GM12878 (cell line): ENCODE measurements around the gene KAZN. TPM values are rescaled to one million over a fixed set of nuclear protein-coding genes. Genes with fewer than 3 reads are reported as not detected.

ENCODE experiments used
- ATAC-seq: fragments of 200-7000 bp; cut with Tn5 transposase; 3 replicates; pipeline ENCODE4 v1.9.1; 2020; ENCODE audit warnings: mild to moderate bottlenecking, moderate library complexity
- BruUV-seq: library from RNA; stranded (reverse); fragments of 400-500 nt; replicated peaks from 2 replicates; lab custom pipeline; 2021; lab: Mats Ljungman, UMichigan
- CTCF ChIA-PET: fragments of 300-600 bp; sonication (Branson Sonifier 250); formaldehyde crosslinking; extraction: SDS; loops from one replicate; lab custom pipeline; 2021; ENCODE audit warnings: inconsistent platforms; lab: Yijun Ruan, JAX
- POLR2A ChIA-PET: fragments of 350-600 bp; formaldehyde crosslinking; extraction: SDS; loops from one replicate; lab custom pipeline; 2021; ENCODE audit warnings: inconsistent platforms; lab: Charles Lee
- RAD21 ChIA-PET: fragments of 300-600 bp; sonication (Branson Sonifier 250); formaldehyde crosslinking; loops from one replicate; lab custom pipeline; 2023; ENCODE audit warnings: antibody characterized with exemption; ENCODE audit not compliant: unreplicated experiment; lab: Charles Lee
- SMC1A ChIA-PET: fragments of 300-600 bp; sonication (Branson Sonifier 250); formaldehyde crosslinking; loops from one replicate; lab custom pipeline; 2023; ENCODE audit not compliant: unreplicated experiment, uncharacterized antibody; lab: Charles Lee
- DNase-seq: peaks from one replicate; pipeline ENCODE4 v3.0.0-alpha.2; 2011; ENCODE audit warnings: low read depth, low spot score
- FAIRE-seq: peaks from 3 replicates; lab custom pipeline; 2011; peaks lifted over from hg19 to GRCh38; lab: Jason Lieb, UNC
- H2AFZ ChIP-seq: 2 replicates; pipeline ENCODE4 v1.6.0; 2011; ENCODE audit warnings: low read depth, low read length, control low read depth; ENCODE audit not compliant: control insufficient read depth
- H3K27ac ChIP-seq: 2 replicates; pipeline ENCODE4 v1.5.1; 2011; ENCODE audit warnings: control low read depth; ENCODE audit not compliant: control insufficient read depth, insufficient read depth
- H3K27me3 ChIP-seq, 2 experiments: replicated peaks in 1 of 2; 2 replicates each; pipeline versions ENCODE4 v1.6.0 to v1.6.1; 2011; ENCODE audit warnings: low read length in 1 of 2; ENCODE audit not compliant: control insufficient read depth in 2 of 2, insufficient read depth in 2 of 2
- H3K36me3 ChIP-seq, 2 experiments: 2 replicates each; pipeline ENCODE4 v1.5.1; 2011; ENCODE audit warnings: low read length in 1 of 2; ENCODE audit not compliant: control insufficient read depth in 2 of 2, insufficient read depth in 2 of 2
- H3K4me1 ChIP-seq: 2 replicates; pipeline ENCODE4 v1.6.1; 2011; ENCODE audit warnings: mild to moderate bottlenecking, low read length, moderate library complexity, mixed read lengths; ENCODE audit not compliant: control insufficient read depth, insufficient read depth
- H3K4me2 ChIP-seq: 2 replicates; pipeline ENCODE4 v1.6.0; 2011; ENCODE audit warnings: control low read depth; ENCODE audit not compliant: control insufficient read depth, insufficient read depth
- H3K4me3 ChIP-seq: fragments of 200-600 bp; sonication (generic); 2 replicates; pipeline ENCODE4 v1.5.1; 2016
- H3K79me2 ChIP-seq: 2 replicates; pipeline ENCODE4 v1.6.0; 2011; ENCODE audit warnings: low read length; ENCODE audit not compliant: control insufficient read depth, insufficient read depth
- H3K9ac ChIP-seq: 2 replicates; pipeline ENCODE4 v1.8.0; 2011; ENCODE audit warnings: low read length, control low read depth, mixed read lengths; ENCODE audit not compliant: control insufficient read depth, insufficient read depth
- H3K9me3 ChIP-seq: replicated peaks from 3 replicates; pipeline ENCODE4 v1.5.1; 2011; ENCODE audit warnings: mild to moderate bottlenecking, low read length; ENCODE audit not compliant: control insufficient read depth, insufficient read depth
- H4K20me1 ChIP-seq: 2 replicates; pipeline ENCODE4 v1.6.0; 2011; ENCODE audit not compliant: control insufficient read depth, insufficient read depth
- ATF7 ChIP-seq: fragments of 450-650 bp; IDR thresholded peaks from 2 replicates; pipeline ENCODE4 v1.6.1; 2016; ENCODE audit warnings: low read depth, mild to moderate bottlenecking
- CBX3 ChIP-seq: fragments of 200-600 bp; sonication (generic); IDR thresholded peaks from 2 replicates; pipeline ENCODE4 v1.6.1; 2016; ENCODE audit warnings: low read depth, borderline replicate concordance
- CUX1 ChIP-seq: IDR thresholded peaks from 2 replicates; pipeline ENCODE4 v1.6.1; 2012; ENCODE audit warnings: improper control_type of control experiment, low read depth, low read length; ENCODE audit not compliant: insufficient replicate concordance
- NBN ChIP-seq: fragments of 450-650 bp; IDR thresholded peaks from 2 replicates; pipeline ENCODE4 v1.6.1; 2016
- NFYA ChIP-seq: IDR thresholded peaks from 2 replicates; pipeline ENCODE4 v1.6.1; 2011; ENCODE audit warnings: low read depth, mild to moderate bottlenecking, low read length, improper control_type of control experiment, borderline replicate concordance
- NKRF ChIP-seq: fragments of 450-650 bp; conservative IDR thresholded peaks from 2 replicates; pipeline ENCODE4 v1.6.1; 2017; ENCODE audit warnings: mild to moderate bottlenecking, moderate library complexity
- RUNX3 ChIP-seq: IDR thresholded peaks from 2 replicates; pipeline ENCODE4 v1.6.1; 2012; ENCODE audit warnings: low read length, inconsistent platforms
- STAT3 ChIP-seq: IDR thresholded peaks from 2 replicates; pipeline ENCODE4 v1.6.1; 2011; ENCODE audit warnings: low read depth, low read length, improper control_type of control experiment
- USF2 ChIP-seq: IDR thresholded peaks from 2 replicates; pipeline ENCODE4 v1.6.1; 2011; ENCODE audit warnings: low read depth, low read length, improper control_type of control experiment, borderline replicate concordance
- ZBED1 ChIP-seq: IDR thresholded peaks from 2 replicates; pipeline ENCODE4 v1.6.1; 2016; ENCODE audit warnings: borderline replicate concordance
- ZNF24 ChIP-seq: fragments of 450-650 bp; IDR thresholded peaks from 2 replicates; pipeline ENCODE4 v1.6.1; 2017; ENCODE audit warnings: antibody characterized with exemption, mild to moderate bottlenecking
- WGBS: methylation state at CpG from one replicate; pipeline ENCODE4 v1.1.6; 2016; ENCODE audit warnings: low lambda C conversion rate; ENCODE audit not compliant: insufficient replicate concordance, insufficient coverage; ENCODE audit errors: missing lambda C conversion rate; 5-methylcytosine and 5-hydroxymethylcytosine counted together
- in situ Hi-C: fragments of 300-500 bp; cut with MboI; formaldehyde crosslinking; loops from 9 replicates; pipeline ENCODE4 v1.14.3; 2018; ENCODE audit warnings: mixed read lengths
- intact Hi-C: fragments of 100-400 bp; cut with micrococcal nuclease; formaldehyde crosslinking; loops from one replicate; pipeline ENCODE4 v1.14.2; 2022; ENCODE audit not compliant: unreplicated experiment
- polyA plus RNA-seq, 11 experiments: library from polyadenylated mRNA; depleted of rRNA in 4 of 11; unstranded in 6 of 11; stranded (reverse) in 5 of 11; fragments of >200 nt; fragmentation: Nextera tagmentation in 4 of 11; fragmentation: Illumina TruSeq in 1 of 11; extraction: Ambion mirVana in 4 of 11; extraction: Trizol in 1 of 11; gene quantifications; 1 replicate in 1 of 11; 2 replicates in 10 of 11; pipeline versions ENCODE4 v1.2.1 to v1.2.3, GENCODE V29; 2011 to 2016; ENCODE audit warnings: inconsistent platforms in 2 of 11, missing spikeins in 2 of 11, low read depth in 1 of 11
- total RNA-seq, 4 experiments: library from RNA; depleted of rRNA in 3 of 4; stranded (reverse); fragments of >200 nt in 3 of 4; fragmentation: Illumina TruSeq in 1 of 4; extraction: Trizol in 1 of 4; gene quantifications; 2 replicates each; pipeline versions ENCODE4 v1.2.1 to v1.2.3, GENCODE V29; 2013 to 2021

The KAZN gene
- total and polyA plus RNA-seq, 10 of the 15 experiments (the other 5 are each of a cell fraction or from before 2014, with no cell fraction given): 0.72 to 4.0 (median 1.2) TPM

- no peak for TF ChIP-seq NKRF
- TF ChIP-seq NBN: 0 out of 2 replicates have a peak, but pooled peaks have one; percentile 28
- TF ChIP-seq USF2: no peak
- no peak for TF ChIP-seq ZBED1
- peak; percentile 57; the same call in 1 of the 2 replicates for TF ChIP-seq RUNX3
- peak; percentile 66; the same call in 1 of the 2 replicates for TF ChIP-seq ATF7
- TF ChIP-seq ZNF24: no peak
- TF ChIP-seq NFYA: no peak
These were observed 315.1 kb downstream of the KAZN start (continued) for GRCh38 chr1:14913482-14914177.

GRCh38 chr1:14914351-14914988 is 316.0 kb downstream of the KAZN start:
- ChIA-PET SMC1A (interaction anchor here (0.7 kb wide), 1 partner anchor 79 kb away, joined by 3 read pairs; no protein-coding TSS in a partner anchor), CTCF (interaction anchor here (0.8 to 1.6 kb wide), 12 partner anchors 8 to 177 kb away, joined by 3 to 6 read pairs (median 3); no protein-coding TSS in a partner anchor), POLR2A (no interaction called here), RAD21 (interaction anchor here (1.8 kb wide), 1 partner anchor 305 kb away, joined by 4 read pairs; no protein-coding TSS in a partner anchor)
- in situ Hi-C loops: no loop called here
- Histone ChIP-seq H2AFZ (no peak overlapping the region), H3K36me3 (no peaks in the 10 kb centered on the region), H3K9ac (no peak overlapping the region), H3K4me2 (no peak overlapping the region), H3K27me3 (no peaks in the 10 kb centered on the region), H4K20me1 (no peaks in the 10 kb centered on the region), H3K4me1 (peaks cover 9% of the 10 kb centered on the region), H3K27ac (no peak overlapping the region), H3K79me2 (no peaks in the 10 kb centered on the region), H3K4me3 (no peak overlapping the region), H3K9me3 (no peaks in the 10 kb centered on the region)
- no peak for DNase-seq
- no TSS peak for BruUV-seq
- intact Hi-C loops: loop anchor here (10.0 kb wide), 1 partner anchor 130 kb away; no protein-coding TSS in a partner anchor
- 90% methylated on average over 11 of the region's 11 CpGs for WGBS
- FAIRE-seq: no peak
- ATAC-seq: no peak
- no peak for TF ChIP-seq STAT3
- TF ChIP-seq CBX3: no peak
- no peak for TF ChIP-seq CUX1
